Activated naive CD4-positive, alpha-beta T cell treated with anti-CD3 and anti-CD28 coated beads, Interleukin-2, amount 50 U/mL, for 16 hours (primary cell): Measurements from ENCODE around the gene TXNL4A.
A peak's percentile ranks its signal among the peaks of the same experiment; 100 is the strongest.
"Not testable (repeated sequence)": the region's sequence is repeated elsewhere in the genome, so short reads cannot be mapped to it uniquely, and the experiment has no call there.

Experiments
- DNase-seq: peaks from one replicate; pipeline ENCODE4 v3.0.0-alpha.2; 2020

Gene TXNL4A, protein sequence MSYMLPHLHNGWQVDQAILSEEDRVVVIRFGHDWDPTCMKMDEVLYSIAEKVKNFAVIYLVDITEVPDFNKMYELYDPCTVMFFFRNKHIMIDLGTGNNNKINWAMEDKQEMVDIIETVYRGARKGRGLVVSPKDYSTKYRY

DNA sequence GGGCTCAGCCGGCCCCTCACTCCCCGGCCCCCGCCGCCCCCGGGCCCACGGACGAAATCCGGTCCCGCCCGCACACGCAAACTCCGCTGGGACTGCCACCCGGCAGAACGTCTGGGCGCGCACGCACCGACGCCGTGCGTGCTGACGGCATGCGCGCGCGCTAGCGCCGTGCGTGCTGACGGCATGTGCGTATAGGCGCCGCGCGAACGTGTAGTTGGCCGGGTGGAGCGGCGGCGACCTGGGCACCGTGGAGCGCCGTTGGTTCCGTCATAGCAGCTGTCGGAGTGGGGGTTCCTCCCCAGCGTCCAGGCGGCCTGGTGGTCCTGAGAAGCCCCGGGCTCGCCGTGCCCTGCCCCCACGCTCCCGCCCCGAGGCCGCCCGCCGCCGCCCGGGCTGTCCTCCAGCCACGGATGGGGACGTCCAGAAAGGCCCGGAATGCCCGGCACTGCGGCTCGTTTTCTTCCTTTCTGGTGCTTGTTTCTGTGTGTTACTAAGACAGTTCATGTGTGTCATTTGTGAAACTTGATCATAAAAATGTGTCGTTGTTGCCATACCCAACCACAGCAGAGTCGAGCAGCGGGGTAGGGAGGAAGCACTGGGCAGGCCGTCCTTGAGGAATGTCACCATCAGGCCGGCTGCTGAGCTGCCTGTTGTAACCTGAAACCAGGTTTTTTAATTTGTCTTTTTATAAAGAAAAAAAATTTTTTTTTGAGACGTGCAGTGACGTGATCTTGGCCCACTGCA lies at the start of gene TXNL4A:
TSS of gene TXNL4A (minus strand) at position 113 of the 744 bp plus-strand sequence. CDS start 171 bp downstream, outside the sequence.
- peak; percentile 87 for DNase-seq

DNA sequence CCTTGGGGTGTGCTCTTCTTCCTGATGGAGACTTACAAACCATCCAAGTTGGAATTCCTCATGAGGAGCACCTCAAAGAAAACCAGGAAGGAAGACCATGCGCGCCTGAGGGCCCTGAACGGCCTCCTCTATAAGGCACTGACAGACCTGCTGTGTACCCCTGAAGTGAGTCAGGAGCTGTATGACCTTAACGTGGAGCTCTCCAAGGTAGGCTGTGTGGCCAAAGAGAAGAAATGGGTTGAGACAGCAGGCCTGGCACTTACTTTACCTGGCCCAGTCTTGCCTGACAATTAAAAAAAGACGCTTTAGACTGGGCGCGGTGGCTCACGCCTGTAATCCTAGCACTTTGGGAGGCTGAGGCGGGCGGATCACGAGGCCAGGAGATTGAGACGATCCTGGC lies 48.9 kb upstream of the TXNL4A start:
- no peak for DNase-seq

DNA sequence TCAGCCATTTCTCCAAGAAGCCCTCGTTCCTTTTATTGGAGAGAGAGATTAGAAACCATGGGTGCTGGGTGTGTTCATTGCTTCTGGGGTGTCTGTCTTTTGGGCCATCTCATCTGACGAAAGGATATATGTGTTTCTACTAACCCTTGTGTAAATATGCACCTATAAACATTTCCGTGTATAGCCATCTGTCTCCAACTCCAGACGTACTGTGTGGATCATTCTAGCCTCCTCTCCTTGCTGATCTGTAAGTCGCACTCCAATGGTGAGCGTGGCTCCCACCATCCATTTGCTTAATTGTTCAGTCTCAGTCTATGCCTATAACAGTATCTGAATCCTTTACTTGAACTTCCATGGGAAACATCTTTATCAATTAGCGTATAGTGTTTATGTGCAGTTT lies 47.6 kb upstream of the TXNL4A start:
- DNase-seq = no peak

DNA sequence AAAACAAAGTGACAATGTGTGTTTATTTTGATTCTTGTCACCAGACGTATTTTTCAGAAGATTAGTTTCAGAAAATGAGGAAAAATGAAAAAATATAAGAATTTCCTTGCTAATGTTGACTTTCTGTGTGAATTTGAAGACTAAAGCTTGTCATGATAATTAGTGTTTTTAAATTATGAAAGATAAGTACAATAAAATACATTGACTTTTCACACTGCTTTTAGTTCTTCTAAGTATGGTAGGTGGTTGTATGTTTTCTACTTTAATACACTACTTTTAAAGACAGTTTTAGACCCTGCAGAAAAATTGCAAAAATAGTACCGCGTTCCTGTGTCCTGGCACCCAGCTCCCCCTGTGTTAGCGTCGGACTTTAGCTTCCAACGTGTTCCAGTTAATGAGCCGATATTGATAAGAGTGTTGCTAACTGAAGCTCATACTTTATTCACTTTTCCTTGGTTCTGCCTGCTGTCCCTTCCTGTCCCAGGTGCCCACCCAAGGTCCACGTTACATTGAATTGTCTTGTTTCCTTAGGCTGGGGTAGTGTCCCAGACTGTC lies 46.6 kb upstream of the TXNL4A start:
- DNase-seq = no peak

DNA sequence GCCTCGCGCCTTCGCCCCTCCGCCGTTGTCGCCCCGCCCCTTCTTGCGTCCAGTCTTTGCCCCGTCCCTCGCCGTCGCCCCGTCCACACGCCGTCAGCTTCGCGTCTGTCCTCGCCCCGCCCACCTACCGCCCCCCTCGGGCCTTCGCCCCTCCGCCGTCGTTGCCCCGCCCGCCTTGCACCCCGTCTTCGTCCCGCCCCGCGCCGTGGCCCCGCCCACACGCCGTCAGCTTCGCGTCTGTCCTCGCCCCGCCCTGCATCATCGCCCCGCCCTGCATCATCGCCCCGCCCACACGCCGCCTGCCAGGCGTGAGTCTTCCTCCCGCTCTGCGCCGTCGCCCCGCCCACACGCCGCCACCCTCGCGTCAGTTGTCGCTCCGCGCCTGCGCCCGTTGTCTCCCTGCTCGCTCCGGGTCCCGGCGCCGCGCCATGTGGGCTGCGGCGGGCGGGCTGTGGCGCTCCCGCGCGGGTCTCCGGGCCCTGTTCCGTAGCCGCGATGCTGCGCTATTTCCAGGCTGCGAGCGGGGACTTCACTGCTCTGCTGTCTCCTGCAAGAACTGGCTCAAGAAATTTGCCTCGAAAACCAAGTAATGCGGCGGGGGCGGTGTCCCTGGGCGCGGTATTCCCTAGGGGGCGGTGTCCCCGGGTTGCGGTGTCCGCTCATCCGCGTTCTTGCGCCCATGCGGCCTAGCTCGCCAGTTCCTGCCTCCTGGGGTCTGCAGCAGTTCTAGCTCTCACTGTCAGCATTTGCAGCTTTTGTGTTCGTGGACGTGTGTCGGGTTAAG lies 45.9 kb upstream of the TXNL4A start, which contains the start of gene RBFA:
TSS of gene RBFA (plus strand) at position 367 of the 784 bp plus-strand sequence. CDS start at position 429, 62 bp downstream.
- DNase-seq = peak; percentile 100

DNA sequence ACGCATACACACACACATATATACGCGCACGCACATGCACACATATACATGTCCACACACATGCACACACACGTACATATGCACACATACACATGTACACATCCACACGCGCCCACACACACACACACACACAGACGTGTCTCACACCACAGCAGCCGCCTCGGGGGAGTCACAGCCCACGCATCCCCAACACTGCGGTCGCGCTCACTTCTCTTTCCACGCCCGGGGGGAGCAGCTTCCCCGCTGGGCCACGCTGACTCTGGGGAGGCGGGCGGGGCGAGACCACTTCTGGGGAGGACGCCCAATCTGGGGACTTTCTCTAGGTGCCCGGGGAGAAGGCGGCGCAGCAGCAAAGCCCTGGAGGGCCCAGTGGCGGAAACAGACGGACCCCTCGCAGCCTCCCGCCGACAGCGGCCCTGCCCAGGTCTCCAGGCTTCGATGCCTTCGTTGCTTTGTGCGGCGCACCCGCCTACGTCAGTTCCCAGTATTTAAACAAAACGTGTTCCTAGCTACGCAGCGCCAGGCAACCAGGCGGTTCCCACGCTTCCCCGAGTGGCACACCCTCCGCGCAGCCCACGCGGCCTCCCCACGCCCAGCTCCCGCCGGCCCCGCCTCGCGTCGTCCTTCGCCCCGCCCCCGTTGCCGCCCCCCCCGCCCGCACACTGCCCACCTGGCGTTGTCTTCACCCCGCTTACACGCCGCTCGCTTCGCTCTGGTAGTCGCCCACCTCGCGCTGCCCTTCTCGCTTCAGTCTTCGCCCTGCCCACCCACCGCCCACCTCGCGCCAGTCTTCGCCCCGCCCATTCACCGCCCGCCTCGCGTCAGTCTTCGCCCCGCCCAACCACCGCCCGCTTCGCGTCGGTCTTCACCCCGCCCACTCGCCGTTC lies 45.1 kb upstream of the TXNL4A start:
- peak; percentile 72 for DNase-seq

DNA sequence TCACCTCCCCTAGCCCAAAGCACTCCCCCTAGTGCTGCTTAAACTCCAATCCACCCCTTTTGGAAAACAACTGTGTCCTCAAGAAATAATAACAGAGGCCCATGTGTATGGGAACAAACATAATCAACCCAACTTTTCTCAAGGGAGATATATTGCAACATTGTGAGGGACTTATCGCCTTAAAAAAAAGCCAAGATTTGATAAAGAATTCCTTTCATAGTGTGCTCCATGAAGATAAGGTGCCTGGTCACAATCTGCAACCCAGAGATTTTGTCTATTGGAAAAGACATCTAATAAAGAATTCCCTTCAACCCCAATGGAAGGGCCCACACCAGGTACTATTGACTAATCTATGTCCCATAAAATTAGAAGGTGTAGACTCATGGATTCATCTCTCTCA lies 41.3 kb upstream of the TXNL4A start:
- DNase-seq = no peak

DNA sequence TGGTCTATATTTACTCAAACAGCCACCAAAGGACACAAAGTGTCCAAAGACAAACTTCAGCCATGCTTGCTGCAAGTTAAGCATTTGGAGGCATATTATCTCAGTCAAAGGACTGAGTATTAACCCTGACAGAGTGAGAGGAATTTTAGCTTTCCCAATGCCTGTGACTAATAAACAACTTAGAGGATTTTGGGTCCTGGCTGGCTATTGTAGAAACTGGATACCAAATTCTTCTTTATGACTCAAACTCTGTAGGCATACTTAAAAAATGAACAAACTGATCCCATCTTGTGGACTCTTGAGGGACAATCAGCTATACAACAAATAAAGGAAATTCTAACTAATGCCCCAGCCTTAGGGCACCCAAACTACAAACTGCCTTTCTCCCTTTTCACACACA lies 39.4 kb upstream of the TXNL4A start:
- not testable (repeated sequence) for DNase-seq

DNA sequence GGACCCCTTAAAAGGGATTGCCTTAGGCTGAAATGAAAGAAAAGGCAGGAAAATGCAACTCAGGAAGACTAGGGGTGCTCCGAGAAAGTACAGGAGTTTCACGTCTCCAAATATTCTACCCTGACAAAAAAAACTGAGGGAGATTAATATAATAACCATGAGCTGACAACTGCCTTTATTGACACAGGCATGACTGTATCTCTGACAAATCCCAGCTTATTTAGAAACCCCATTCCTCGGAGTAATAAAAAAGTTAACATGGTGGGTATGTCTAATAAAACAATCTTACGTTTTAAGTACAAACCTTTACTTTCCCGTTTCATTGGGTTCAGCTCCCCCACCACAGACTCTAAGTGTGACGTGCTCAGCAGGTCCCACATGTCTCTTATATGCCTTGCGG lies 38.0 kb upstream of the TXNL4A start:
- DNase-seq = no peak

DNA sequence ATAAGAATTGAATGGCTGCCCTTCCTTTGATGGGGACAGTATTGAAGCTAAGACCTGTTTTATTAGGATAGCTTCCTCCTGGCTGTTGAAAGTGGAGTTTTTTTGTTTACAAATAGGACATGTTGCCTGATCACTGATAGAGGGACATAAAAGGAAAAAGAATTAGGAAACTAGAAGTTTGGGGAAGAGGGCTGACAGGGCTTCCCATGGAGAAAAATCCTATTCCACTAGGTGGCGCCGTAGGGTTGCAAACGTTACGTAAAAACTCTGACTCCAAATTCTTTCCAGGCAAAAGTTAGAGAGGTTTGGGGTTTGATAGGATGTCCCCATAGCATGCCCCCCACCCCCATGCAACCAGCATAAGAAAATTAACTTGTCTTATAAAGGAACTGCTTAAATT lies 34.8 kb upstream of the TXNL4A start:
- no peak for DNase-seq

DNA sequence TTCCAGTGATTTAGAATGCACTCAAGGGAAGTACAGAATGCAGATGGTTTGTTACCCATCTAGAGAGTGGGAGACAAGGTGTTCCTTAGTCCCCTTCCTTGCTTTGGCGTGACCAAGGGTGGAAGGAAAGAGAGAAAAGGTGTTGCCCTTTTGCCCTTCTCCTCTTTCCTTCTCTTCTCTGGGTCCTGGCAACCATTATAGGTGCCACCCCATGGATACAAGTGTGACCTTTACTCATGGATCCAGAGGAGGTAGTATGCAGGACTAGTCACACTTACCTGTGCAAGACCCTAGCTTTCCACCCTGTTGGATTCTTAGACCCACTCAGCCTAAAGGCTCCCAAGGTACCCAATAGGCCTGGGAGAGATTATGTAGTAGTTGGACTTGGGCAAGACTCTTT lies 34.2 kb upstream of the TXNL4A start:
- DNase-seq = no peak

DNA sequence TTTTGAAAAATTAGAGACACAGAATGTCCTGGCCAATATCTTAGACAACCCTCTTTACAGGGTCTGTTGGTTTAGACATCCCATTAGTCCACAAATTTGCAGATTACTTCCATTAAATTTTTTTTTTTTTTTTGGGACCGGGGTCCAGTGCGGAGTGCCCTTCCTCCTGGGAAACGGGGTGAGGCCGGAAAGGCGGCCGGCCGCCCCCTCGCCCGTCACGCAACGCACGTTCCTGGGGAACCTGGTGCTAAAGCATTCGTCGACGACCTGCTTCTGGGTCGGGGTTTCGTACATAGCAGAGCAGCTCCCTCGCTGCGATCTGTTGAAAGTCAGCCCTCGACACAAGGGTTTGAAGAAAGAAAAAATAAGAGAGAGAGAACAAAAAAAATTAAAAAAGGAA lies 24.4 kb upstream of the TXNL4A start:
- DNase-seq = no peak

DNA sequence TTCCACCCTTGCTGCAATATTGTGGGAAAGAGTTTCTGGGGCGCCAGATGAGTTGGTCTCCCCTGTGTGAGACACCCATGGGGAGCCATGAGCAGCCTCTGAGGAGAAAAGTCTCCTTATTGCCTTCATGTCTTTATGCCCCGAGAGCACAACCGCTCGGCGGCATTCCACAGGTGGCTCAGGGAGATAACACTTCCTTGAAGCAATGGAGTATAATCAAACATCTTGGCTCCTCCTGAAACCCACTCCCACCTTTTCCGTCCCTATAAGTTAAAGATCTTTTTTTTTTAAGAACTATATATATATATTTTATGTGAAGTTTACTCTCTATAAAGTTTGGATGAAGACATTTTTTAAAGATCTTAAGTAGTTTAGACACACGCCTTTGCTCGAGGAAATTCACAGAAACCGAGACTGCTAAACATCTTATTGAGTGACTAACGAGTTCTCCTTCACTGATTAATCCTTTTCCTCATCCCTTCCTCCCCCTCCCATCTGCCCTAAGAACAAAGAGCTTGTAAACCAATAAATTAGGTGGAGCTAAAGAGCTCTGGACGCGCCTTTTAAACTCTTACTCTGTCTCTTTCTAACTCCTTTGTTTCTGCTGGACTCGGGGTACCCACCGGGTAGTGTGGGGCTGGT lies 23.3 kb upstream of the TXNL4A start:
- DNase-seq = not testable (repeated sequence)

DNA sequence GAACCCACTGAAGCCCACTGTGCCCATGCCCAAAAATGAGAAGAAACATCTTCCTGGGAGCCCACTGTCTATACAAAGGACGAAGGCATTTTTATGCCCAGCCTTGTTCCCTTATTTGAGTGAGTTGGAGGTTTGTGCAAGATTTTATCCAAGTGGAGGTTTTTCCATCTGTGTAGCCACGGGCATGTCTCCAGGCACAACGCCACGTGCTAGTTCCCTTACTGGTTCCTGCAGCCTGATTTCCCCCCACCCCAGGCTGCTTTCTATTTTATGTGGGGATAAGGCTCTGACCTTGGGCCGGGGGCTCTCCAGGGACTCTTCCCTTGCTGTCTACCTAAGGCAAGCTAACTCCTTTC lies 22.2 kb upstream of the TXNL4A start:
- DNase-seq = no peak

DNA sequence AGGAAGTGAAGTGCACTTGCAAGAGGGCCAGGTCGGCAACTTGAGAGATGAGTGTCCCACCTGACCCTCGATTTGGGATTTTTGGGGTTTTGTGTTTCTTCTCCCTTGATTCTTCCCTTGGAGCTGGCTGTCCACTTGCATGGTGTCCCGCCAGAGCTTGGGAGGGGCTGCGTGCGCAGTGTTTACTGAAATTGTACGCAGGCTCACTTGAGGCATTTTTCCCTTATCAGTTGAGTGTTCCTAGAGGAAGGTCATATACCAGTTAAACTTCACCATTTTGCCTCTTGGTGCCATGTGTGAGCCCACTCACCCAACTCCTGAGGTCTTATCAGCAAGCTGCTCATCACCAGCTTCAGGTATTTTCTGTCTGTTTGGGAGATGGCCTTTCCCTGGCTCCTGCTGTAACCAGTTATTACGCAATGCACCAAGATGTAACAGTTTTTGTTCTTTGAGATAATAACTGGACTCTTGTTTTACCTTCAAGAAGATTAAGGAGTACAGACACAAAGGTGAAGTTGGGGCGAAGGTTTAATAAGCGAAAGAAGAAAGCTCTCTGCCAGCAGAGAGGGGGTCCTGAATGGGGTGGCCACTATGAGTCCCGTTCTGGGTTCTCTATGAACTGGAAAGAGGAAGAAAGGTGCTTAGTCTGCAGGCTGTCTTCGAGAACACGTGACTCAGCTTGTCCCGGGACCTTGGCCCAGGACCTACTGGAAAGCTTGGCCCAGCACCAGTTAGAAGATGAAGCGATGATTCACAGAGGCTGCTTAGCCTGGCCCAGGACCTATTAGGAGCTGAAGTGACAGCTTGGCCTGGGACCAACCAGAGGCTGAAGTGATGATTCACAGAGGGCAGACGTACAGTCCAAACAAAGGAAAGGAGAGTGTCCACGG lies 21.5 kb upstream of the TXNL4A start:
- no peak for DNase-seq

DNA sequence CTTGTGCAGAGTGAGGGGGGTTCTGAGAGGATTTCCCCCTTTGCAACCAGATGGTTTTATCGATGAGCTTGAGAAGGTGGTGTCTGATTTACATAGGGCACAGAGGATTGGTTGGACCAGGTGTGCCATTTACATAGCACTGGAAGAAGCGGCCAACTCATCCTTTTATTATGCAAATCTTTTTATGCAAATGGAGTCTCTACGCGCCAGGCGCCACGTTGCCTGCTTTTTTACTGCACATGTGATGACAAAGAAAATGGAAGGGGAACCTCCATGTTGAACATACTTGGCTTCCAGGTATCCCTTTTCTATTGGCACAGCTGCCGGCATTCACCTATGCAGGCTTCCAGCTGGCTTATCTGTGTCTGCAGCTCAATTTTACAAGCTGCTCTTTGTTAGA lies 18.4 kb upstream of the TXNL4A start:
- no peak for DNase-seq

DNA sequence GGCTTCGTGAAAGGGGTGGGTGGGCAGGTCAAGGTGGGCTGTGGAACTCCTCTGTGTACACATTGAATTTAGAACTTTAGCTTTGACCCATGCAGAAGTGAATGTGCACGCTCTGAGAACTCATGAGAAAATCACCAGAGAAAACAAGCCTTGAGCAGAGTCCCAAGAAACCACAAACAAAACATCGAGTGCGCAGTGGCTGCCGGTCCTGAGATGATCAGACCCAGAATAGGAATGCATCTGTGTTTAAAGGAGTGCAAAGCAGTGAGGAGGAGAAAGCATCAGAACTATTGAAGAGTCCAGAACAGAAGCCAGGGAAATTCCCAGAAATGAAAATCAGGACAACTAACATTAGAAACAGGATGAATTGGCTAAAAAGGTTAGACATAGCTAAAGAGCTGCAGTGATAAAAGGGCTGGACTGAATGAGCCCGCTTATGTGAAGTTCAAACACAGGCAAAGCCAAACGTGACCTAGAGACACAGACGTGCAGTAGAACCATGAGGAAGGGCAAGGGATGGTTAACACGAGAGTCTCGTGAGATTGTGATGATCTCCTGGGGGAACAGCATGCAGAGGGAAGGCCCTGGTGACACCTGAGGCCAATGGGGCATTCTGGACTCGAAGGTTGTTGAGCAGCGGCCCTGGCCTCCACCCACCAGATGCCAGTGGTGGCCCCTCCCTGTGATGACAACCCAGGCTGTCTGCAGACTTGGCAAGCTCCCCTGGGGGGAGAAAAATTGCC lies 16.4 kb upstream of the TXNL4A start:
- no peak for DNase-seq

DNA sequence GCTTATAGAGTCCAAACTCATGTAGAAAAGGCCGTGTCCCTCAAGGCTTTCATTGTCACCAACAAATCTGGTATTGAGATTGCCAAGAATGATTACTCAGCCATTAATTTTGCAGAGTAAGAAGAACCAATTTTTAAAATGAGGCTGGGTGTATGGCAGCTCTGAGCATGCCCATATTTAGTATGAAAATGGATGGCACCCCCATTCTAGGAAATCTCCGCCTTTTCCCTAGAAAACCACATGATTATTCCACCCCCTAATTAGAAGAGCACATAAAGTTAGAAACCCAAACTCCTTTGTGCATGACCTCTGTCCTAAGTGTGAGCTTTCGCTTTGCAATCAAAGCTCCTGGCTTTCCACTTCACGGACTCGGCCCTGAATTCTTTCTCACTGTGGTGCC lies 14.1 kb upstream of the TXNL4A start:
- no peak for DNase-seq

DNA sequence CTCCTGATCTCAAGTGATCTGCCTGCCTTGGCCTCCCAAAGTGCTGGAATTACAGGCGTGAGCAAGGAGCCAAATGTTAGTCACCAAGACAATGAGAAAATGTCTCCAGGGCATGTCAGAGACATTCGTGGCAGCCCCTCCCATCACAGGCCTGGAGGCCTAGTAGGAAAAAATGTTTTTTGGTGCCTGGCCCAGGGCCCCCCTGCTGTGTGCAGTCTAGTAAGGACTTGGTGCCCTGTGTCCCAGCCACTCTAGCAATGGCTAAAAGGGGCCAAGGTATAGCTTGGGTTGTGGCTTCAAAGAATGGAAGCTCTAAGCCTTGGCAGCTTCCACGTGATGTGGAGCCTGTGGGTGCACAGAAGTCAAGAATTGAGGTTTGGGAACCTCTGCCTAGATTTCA lies 12.5 kb upstream of the TXNL4A start:
- no peak for DNase-seq

DNA sequence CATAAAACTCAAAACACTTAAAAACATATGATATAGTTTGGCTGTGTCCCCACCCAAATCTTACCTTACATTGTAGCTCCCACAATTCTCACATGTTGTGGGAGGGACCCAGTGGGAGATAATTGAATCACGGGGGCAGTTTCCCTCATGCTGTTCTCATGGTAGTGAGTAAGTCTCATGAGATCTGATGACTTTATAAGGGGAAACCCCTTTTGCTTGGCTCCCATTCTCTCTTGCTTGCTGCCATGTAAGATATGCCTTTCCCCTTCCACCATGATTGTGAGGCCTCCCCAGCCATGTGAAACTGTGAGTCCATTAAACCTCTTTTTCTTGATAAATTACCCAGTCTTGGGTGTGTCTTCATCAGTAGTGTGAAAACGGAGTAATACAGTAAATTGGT lies 11.3 kb upstream of the TXNL4A start:
- not testable (repeated sequence) for DNase-seq
